Activated naive CD4-positive, alpha-beta T cell treated with anti-CD3 and anti-CD28 coated beads, Interleukin-2, amount 50 U/mL, for 72 hours (primary cell): ENCODE measurements around the gene NDRG2. TPM values are rescaled to one million over a fixed set of nuclear protein-coding genes. Genes with fewer than 3 reads are reported as not detected.
"Not testable (repeated sequence)": the region's sequence is repeated elsewhere in the genome, so short reads cannot be mapped to it uniquely, and the experiment has no call there.

Experiments used
- ATAC-seq, 2 donors: fragments of 150-1000 bp; cut with Tn5 transposase; 2 replicates each; pipeline ENCODE4 v1.10.0; 2021; ENCODE audit warnings: mild to moderate bottlenecking in 2 of 2, moderate library complexity in 2 of 2
- DNase-seq, 2 donors: peaks; one replicate each; pipeline ENCODE4 v3.0.0; 2021 to 2022; ENCODE audit warnings: low spot score in 2 of 2
- H3K27ac Mint-ChIP-seq, 2 donors: one replicate each; pipeline ENCODE4 v1.8.0; 2022; ENCODE audit warnings: mild to moderate bottlenecking in 2 of 2, mixed read lengths in 2 of 2
- H3K36me3 Mint-ChIP-seq, 2 donors: one replicate each; pipeline ENCODE4 v1.8.0; 2022; ENCODE audit warnings: mixed read lengths in 2 of 2
- H3K9me3 Mint-ChIP-seq, 2 donors: one replicate each; pipeline ENCODE4 v1.8.0; 2022; ENCODE audit warnings: mixed read lengths in 2 of 2
- total RNA-seq, 2 donors: library from RNA; stranded (reverse); gene quantifications; one replicate each; pipeline ENCODE4 v1.2.3, GENCODE V29; 2022

Gene NDRG2
- total RNA-seq, 2 donors from 2014 or later = 7.6 to 7.8 TPM

DNA sequence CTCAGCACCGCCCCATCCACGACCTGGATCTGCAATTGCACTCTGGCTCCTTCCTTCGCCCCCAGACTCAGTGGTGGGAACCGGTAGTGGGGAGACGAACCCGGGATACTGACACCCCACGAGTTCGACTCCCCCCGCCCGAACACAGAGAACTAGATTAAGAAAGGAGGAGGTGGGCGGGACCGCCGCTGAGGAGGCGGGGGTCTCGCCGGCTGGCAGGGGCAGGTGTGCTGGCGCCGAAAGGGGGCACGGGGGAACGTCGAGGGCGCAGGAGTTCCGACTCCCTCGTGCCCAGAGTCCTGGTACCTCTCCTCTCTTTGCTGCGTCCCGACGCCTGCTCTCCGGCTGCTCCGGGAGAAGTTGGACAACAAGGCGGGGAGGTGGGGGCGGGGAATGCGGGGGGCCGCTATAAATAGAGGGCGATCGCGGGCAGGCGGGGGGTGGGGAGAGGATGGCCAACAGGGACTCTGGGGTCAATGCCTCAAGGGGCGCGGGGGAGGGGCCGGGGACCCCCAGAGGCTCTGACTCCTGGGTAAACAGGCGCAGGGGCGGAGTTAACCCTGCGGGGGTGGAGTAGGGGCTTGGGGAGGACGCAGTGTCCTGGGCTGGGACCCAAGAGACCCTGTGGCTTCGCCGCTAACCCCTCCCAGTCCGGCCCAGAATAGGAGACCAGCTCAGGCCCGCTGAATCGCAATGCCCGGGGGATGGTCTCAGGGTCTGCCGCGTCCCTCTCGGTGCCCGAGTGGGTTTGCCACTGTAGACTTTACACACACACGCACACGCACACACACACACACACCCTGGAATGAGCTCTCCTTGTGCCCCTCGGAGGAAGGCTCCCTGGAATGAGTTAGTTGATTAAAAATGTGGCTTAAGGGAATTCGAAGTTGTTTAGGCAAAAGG lies 761 bp upstream of the NDRG2 start:
- DNase-seq = no peak
- Mint-ChIP-seq H3K27ac (no peak overlapping the region), H3K9me3 (no peaks in the 10 kb centered on the region), H3K36me3 (no peaks in the 10 kb centered on the region)
- ATAC-seq = no peak

DNA sequence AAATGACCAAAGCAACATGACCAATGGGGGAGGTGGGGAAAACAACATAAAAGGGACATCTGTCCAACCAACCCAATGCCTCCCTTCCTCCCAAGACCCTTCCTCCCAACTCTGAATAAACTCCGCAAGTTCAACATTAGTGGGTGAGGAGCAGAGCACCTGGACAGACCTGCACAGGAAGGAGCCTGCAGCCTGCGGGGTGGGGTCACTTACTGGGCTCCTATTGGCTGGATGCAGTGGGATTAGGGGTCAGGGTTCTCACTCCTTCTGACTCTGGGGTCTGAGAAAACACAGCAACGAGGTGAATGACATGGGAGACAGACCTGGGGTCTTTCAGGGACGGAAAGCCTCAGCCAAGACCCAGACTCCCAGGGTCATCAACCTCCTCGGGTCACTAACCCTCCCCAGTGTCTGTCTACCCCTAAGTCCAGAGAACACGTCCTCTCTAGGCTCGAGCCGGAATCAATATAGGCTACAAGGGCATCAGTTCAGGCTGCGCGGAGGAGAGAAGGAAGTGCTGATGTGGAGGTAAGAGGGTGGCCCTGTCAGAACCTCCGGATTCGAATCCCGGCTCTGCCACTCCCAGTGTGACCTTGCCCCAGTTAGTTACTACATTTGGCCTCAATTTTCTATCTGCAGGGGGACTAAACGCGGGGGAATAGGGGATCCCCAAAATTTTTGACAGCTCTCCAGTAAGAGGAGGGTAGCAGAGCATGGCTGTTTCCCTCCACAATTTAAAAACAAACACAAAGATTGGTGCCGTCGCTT lies 860 bp downstream of the NDRG2 start:
- no peaks in the 10 kb centered on the region for H3K36me3 Mint-ChIP-seq
- peak in 1 of 2 donors; percentile 31 for ATAC-seq
- no peaks in the 10 kb centered on the region for H3K9me3 Mint-ChIP-seq
- no peak for DNase-seq
- peak overlapping the region; percentile 30 to 71 for H3K27ac Mint-ChIP-seq

DNA sequence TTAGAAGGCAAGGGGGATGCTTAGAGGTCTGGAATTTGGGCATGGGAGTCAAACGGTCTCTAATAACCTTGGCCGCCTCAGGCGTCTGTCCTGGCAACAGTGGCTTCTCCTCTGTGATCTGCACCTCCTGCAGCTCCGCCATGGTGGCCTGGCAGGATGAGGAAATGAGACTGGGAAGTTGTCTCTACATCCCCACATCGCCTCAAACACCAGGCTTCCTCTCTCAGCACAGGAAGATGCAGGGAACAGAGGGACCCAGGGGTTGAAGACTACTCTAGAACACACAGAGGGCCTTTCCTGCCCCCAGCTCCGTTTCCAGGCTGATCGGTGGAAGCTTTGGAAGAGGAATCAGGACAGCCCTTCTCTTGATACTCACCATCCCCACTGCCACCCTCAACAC lies 1.7 kb downstream of the NDRG2 start:
- Mint-ChIP-seq H3K27ac (no peak overlapping the region), H3K9me3 (no peaks in the 10 kb centered on the region), H3K36me3 (no peaks in the 10 kb centered on the region)
- no peak for DNase-seq
- no peak for ATAC-seq

DNA sequence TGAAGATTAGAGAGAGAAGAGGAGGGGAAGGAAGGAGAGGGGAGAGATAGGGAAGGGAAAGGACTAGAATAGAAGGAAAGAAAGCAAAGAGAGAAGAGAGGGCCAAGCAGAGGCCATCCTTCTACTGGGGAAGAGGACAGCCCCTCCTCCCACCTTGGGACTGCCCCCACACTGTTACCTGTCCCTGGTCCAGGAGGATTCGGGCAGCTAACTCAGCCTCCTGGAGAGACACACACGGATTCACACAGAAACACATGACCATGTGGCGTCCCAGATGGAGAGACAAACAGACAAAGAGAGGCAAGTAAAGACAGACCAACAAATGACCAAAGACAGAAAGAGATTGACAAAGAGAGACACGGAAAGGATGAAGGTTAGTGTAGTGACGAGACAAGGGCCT lies 2.2 kb downstream of the NDRG2 start:
- ATAC-seq = no peak
- no peak overlapping the region for H3K27ac Mint-ChIP-seq
- no peaks in the 10 kb centered on the region for H3K36me3 Mint-ChIP-seq
- H3K9me3 Mint-ChIP-seq = no peaks in the 10 kb centered on the region
- DNase-seq = no peak

DNA sequence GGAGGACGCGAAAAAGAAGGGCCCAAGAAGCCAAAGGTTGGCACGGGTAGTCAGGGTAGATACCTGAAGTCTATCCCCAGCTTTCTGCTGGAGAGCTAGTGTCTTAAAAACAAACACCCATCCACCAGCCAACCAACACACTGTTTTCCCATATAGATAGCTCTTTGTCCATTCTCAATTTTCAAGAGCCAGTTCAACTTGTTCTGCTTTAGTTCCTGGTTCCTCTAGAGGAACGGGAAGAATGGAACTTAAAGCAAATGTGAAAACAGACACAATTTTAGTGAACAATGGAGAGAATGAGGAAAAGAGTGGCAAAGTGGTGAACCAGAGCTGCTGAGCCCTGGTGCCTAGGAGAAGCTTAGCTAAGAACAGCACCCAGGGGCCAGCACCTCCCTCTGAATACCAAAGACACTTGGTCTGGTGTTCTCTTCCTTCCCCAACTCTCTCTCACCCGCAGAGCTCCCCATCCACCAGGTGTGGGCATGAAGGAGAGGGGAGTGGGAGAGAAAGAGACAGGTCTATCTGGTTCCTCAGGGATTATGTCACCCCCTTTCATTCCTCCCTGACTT lies 3.8 kb downstream of the NDRG2 start:
- ATAC-seq (no peak), DNase-seq (no peak)
- no peaks in the 10 kb centered on the region for H3K36me3 Mint-ChIP-seq
- peak overlapping the region in 1 of 2 donors; percentile 11 for H3K27ac Mint-ChIP-seq
- no peaks in the 10 kb centered on the region for H3K9me3 Mint-ChIP-seq

DNA sequence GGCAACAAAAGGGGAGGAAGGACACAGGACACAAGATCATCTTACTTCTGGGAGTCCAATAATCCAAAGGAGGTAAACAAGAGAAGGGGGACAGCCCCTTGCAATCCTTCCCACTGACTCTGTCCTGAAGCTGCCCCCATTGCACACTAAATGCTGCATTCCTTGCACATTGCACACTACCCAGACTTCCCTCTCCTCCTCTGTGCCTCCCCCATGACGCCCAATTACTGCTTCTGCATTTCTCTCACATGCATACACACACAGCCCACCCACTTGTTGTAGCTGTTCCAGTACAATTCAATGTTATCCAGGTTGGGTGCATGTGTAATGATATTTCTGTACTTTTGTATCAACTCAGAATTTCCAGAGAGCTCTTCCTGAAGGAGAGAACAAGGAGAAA lies 5.5 kb downstream of the NDRG2 start:
- Mint-ChIP-seq H3K27ac (no peak overlapping the region), H3K9me3 (no peaks in the 10 kb centered on the region), H3K36me3 (no peaks in the 10 kb centered on the region)
- ATAC-seq (no peak), DNase-seq (no peak)

DNA sequence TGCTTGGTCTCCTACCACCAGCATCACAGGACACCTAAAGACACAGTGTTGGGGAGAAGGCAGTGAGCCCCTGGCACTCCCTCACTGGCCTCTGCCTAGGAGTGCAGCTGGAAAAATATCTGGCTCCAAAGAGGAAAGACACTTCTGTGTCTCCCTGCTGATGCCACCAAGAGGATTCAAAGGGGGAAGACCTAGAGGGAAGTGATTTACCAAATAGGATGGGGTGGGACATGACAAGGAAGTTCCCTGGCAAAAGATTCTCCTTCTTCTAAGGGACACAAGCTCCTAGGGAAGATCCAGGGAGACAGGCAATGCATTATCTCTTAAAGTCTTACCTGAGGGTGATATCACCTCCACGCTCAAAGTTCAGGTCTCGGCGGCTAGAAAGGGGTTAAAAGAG lies 6.1 kb downstream of the NDRG2 start:
- DNase-seq = no peak
- H3K27ac Mint-ChIP-seq = no peak overlapping the region
- H3K9me3 Mint-ChIP-seq = no peaks in the 10 kb centered on the region
- no peaks in the 10 kb centered on the region for H3K36me3 Mint-ChIP-seq
- ATAC-seq = no peak

DNA sequence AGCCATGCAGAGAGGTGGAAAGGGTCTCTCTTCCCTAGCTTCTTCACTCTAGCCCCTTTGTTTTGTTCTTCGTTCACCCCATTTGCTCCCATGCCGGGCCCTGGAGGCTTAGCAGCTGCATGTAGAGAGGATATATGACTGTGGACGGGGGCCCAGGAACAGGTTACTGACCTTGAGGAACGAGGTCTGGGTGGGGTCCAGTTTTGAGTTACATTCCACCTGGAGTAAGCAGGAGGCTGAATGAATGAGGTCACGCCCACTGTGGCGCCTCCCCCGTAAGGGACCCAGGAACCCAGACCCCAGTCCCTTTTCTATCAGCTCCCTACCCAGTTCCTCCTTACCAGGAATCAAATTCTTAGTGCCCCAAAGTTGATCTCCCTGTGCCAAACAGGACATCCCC lies 6.6 kb downstream of the NDRG2 start:
- DNase-seq (no peak), ATAC-seq (no peak)
- Mint-ChIP-seq H3K27ac (no peak overlapping the region), H3K9me3 (no peaks in the 10 kb centered on the region), H3K36me3 (no peaks in the 10 kb centered on the region)

DNA sequence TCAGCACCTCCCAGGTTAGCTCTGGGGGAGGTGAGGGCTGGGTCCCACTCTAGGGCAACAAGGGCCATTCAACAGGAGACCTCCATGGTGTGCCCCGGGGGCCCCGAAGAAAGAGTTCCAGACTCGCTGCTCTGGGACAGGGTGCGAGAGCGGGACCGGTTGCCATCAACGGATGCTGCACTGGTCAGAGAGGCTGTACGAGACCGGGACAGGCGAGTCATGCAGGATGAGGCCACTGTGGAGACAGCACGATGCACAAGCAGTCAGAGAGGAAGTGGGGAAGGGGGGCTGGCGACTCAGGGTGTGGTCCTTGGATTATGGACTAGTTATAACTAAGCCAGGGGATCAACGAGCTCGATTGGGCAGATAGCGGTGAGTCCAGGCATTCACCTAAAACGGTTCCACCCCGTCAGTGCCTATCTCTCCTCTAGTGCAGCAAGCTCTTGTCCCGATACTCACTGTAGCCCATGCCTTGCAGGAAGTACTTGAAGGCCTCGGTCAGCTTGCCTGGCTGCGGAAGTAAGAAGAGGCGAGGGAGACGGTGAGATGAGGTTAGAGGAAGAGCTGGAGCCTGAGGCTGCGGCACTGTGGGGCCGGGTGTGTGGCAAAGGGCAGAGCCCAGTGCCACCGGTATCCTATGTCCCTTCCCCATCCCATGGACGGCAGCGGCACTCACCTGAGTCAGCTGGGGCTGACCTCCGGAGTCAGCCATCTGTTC lies 7.2 kb downstream of the NDRG2 start:
- no peaks in the 10 kb centered on the region for H3K9me3 Mint-ChIP-seq
- ATAC-seq = no peak
- no peak overlapping the region for H3K27ac Mint-ChIP-seq
- H3K36me3 Mint-ChIP-seq = no peaks in the 10 kb centered on the region
- no peak for DNase-seq

DNA sequence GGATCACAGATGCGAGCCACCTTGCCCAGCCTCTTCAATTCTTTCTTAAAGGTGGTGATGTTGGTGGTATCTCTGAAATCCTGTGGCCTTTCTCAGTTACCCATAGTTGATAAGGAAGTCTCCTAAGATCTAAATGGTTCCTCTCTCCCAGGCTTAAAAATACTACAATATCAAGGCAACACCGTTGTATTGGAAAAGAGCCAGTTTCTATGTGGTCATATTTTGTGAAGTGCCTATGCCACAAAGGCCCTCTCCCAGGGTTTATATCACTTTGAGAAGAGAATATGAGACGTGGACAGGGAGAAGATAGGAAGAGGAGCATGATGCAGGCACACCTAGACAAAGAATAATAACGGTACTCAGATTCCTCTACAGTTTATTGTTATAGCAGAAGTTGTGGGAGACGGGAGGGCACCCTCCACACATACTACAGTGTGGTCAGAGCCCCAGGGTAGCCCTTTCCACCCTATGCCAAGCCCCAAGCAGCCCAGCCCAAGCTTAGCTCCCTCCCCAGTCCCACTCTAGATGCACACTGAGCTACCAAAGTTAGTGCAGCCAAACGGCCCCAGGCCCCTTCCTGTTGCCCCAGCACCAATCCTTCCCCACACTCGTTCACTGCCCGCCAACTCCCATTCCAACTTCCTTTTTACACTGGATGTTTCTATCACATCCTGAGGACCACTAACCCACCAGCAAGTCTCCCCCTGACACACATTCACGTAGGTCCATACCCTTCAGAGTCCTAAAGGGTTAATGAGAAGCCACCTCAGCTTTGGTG lies 8.3 kb downstream of the NDRG2 start:
- no peak for ATAC-seq
- Mint-ChIP-seq H3K9me3 (no peaks in the 10 kb centered on the region), H3K27ac (no peak overlapping the region), H3K36me3 (no peaks in the 10 kb centered on the region)
- no peak for DNase-seq

DNA sequence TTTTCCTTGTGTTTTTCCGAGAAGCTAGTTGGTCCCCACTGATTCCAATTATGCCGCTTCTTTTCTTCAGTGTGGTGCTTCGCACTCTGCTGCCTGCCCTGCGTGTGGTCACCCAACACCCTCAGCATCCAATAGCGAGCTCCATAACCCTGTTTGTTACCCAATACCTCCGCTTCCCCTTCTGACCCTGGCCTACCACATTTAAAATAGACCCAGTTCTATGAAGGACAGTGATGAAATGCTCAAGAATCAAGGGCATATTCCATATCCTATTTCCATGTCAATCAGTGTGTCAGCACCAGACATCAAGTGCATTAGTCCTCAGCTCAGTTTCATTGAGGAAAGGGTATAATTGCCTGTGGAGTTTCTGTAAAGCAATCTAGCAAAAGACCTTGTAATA lies 9.5 kb downstream of the NDRG2 start:
- ATAC-seq (no peak), DNase-seq (no peak)
- no peaks in the 10 kb centered on the region for H3K36me3 Mint-ChIP-seq
- no peak overlapping the region for H3K27ac Mint-ChIP-seq
- H3K9me3 Mint-ChIP-seq = no peaks in the 10 kb centered on the region

DNA sequence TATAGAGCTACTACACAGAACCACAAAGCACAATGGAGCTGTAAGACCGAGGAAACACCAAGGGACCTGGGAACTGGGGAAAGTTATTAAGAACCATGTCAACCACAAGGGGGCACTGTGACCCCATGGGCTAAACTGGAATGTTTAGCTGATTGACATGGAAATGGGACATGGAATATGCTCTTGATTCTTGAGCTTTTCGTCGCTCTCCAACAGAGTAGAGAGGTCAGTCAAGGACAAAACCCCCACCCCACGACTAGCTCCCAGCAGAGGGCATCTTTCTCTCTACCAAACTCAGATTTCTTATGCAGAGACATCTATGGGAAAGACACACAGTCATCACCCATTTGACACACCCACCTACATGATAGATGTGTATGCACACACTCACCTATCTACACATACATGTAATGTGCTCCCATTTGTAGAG lies 10.1 kb downstream of the NDRG2 start:
- Mint-ChIP-seq H3K27ac (no peak overlapping the region), H3K36me3 (no peaks in the 10 kb centered on the region), H3K9me3 (no peaks in the 10 kb centered on the region)
- ATAC-seq = peak; percentile 82 to 85
- peak; percentile 66 to 79 for DNase-seq

DNA sequence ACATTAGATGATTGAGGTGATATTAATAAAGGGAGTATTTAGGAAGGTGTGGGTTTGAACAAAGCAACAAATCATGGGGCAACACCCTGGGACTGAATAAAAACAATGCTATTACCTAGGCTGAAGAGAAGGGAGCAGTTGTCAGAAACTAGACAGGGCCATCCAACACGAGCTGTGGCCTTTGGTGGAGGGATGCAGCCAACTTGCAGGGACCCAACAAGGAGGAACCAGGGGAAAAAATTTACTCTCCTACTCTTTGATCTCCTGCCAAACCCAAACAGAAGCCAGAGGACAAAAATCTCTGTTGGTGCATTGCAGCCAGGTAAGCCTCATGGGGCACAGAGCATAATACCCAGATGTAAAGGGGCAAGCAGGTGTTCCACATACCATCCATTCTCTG lies 13.7 kb downstream of the NDRG2 start:
- no peaks in the 10 kb centered on the region for H3K36me3 Mint-ChIP-seq
- DNase-seq (no peak), ATAC-seq (no peak)
- H3K27ac Mint-ChIP-seq = no peak overlapping the region
- no peaks in the 10 kb centered on the region for H3K9me3 Mint-ChIP-seq

DNA sequence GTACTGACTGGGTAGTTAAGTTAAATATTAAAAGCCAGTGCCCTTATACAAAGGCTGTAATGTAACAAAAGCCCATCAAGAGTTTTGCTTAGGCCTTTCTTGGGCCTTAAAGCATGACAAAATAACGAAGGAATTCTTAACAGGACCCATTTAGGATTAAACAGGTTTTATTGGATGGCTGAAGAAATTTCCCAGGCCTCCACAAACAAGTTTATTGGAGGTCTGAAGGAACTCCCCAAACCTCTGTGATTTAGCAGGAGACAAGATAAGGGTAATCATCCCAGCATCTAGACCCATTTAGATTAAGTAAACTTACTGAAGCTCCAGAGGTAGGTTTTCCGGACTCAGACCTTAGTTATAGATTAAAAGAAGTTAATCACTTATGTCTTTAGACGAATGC lies 15.1 kb downstream of the NDRG2 start:
- not testable (repeated sequence) for H3K36me3 Mint-ChIP-seq, H3K27ac Mint-ChIP-seq, DNase-seq, ATAC-seq, H3K9me3 Mint-ChIP-seq

DNA sequence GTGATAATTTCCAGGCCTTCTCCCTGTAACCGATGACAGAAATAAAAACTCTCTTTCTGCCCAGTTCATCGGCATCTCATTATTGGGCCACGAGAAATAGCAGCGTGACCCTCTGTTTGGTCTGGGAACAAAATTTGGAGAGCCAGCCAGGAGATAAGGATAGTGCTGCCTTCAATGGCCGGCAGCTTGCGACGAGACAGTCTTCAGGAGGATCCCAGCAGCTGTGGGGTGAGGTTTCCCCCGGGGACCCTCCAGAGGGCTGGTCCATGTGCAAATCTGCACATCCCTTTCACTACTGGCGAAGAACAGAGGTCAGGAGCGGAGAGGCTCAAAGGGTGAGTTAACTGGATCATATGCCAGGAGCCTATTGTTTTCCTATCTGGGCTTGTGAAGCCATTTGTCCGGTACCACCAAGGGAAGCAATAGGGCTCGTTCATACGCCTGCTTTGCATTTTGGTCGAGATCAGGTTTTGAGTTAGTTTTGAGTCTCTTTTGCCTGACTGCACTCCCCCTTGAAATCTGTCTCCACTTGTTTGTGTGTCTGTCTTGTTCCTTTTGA lies 21.0 kb downstream of the NDRG2 start:
- no peaks in the 10 kb centered on the region for H3K36me3 Mint-ChIP-seq
- DNase-seq = no peak
- no peak overlapping the region for H3K27ac Mint-ChIP-seq
- H3K9me3 Mint-ChIP-seq = no peaks in the 10 kb centered on the region
- ATAC-seq = no peak

DNA sequence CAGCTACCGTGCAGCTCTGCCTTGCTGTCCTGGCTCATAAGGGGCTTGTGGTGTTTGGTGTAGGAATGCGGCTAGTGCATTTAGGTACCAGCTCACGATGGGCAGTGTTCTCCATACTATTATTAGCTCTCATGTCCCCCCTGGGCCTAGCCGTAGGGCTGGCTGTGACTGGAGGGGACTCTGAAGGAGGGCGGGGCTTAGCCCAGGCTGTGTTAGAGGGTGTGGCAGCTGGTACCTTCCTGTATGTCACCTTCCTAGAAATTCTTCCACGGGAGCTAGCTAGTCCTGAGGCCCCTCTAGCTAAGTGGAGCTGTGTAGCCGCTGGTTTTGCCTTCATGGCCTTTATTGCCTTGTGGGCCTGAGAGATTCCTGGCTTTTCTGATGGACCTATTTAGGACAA lies 23.6 kb downstream of the NDRG2 start:
- Mint-ChIP-seq H3K27ac (no peak overlapping the region), H3K36me3 (no peaks in the 10 kb centered on the region), H3K9me3 (no peaks in the 10 kb centered on the region)
- DNase-seq (no peak), ATAC-seq (no peak)
